Measurements from ENCODE around the gene LAMC1. TPM values are rescaled to one million over a fixed set of nuclear protein-coding genes. Genes with fewer than 3 reads are reported as not detected.
A peak's percentile ranks its signal among the peaks of the same experiment; 100 is the strongest.

LAMC1 gene
- 5.3 TPM for polyA plus RNA-seq (2012; ENCODE audit: low read depth, missing spikeins)

- TF ChIP-seq POLR2AphosphoS5 (IDR thresholded peaks at IDR 0.05; ENCODE audit: low read depth, low read length) (no peak), PAX5 (IDR thresholded peaks at IDR 0.05; ENCODE audit: insufficient read depth, low read length, severe bottlenecking) (no peak), POU2F2 (IDR thresholded peaks at IDR 0.05; ENCODE audit: low read depth, low read length) (no peak), TAF1 (IDR thresholded peaks at IDR 0.05; ENCODE audit: low read depth, low read length) (no peak), POLR2A (IDR thresholded peaks at IDR 0.05; ENCODE audit: low read depth, low read length) (no peak), SPI1 (IDR thresholded peaks at IDR 0.05; ENCODE audit: low read depth, low read length) (no peak)
- DNase-seq (ENCODE audit: insufficient read length, low spot score) (peak; percentile 60), FAIRE-seq (no peak)
These were observed at the start of gene LAMC1 for GRCh38 chr1:183023146-183023600. Gene LAMC1 (plus strand): TSS chr1:183023420. CDS start chr1:183023717, 297 bp downstream.

DNA sequence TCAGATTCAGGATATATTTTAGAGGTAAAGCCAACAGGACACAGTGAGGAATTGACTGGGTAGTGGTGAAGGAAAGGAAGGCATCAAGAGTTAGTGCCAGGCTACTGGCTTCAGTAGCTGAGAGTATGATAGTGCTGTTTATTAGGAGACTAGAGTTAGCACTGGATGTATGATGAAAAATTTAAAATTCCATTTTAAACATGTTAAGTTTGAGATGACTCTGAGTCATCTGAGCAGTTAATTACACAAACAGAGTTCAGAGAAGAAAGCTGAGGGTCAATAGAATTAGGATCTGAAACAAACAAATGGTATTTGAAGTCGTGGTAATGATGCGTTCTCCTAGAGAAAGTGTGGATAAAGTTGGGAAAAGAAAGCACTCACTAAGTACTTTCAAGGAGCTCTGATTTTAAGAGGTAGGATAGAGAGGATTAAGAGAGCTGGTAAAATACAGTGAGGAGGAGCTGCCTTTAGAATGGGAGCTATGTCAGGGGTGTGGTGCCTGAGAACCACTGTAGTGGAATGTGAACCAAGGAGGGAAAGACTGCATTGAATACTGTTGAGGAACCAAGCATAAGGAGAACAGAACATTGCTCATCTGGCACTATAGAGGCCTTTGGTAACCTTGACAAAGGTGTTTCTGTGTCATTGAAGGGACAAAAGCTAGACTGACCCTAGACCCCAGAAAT is 48.6 kb upstream of the LAMC1 start:
- no peak for DNase-seq (ENCODE audit: insufficient read length, low spot score)
- TF ChIP-seq POLR2AphosphoS5 (IDR thresholded peaks at IDR 0.05; ENCODE audit: low read depth, low read length) (no peak), POLR2A (IDR thresholded peaks at IDR 0.05; ENCODE audit: low read depth, low read length) (no peak), POU2F2 (IDR thresholded peaks at IDR 0.05; ENCODE audit: low read depth, low read length) (no peak)
- no peak for FAIRE-seq

GRCh38 chr1:182977480-182977879 is 45.7 kb upstream of the LAMC1 start:
- TF ChIP-seq POLR2AphosphoS5 (IDR thresholded peaks at IDR 0.05; ENCODE audit: low read depth, low read length) (no peak), PAX5 (IDR thresholded peaks at IDR 0.05; ENCODE audit: insufficient read depth, low read length, severe bottlenecking) (no peak), TAF1 (IDR thresholded peaks at IDR 0.05; ENCODE audit: low read depth, low read length) (no peak), POLR2A (IDR thresholded peaks at IDR 0.05; ENCODE audit: low read depth, low read length) (no peak), POU2F2 (IDR thresholded peaks at IDR 0.05; ENCODE audit: low read depth, low read length) (no peak), SPI1 (IDR thresholded peaks at IDR 0.05; ENCODE audit: low read depth, low read length) (no peak)
- FAIRE-seq (no peak), DNase-seq (ENCODE audit: insufficient read length, low spot score) (no peak)

- TF ChIP-seq TAF1 (IDR thresholded peaks at IDR 0.05; ENCODE audit: low read depth, low read length): no peak
- TF ChIP-seq SPI1 (IDR thresholded peaks at IDR 0.05; ENCODE audit: low read depth, low read length): no peak
- no peak for TF ChIP-seq POLR2A (IDR thresholded peaks at IDR 0.05; ENCODE audit: low read depth, low read length)
- no peak for TF ChIP-seq PAX5 (IDR thresholded peaks at IDR 0.05; ENCODE audit: insufficient read depth, low read length, severe bottlenecking)
- no peak for TF ChIP-seq POU2F2 (IDR thresholded peaks at IDR 0.05; ENCODE audit: low read depth, low read length)
- no peak for TF ChIP-seq POLR2AphosphoS5 (IDR thresholded peaks at IDR 0.05; ENCODE audit: low read depth, low read length)
- FAIRE-seq (no peak), DNase-seq (ENCODE audit: insufficient read length, low spot score) (no peak)
These were observed 44.9 kb upstream of the LAMC1 start for GRCh38 chr1:182978151-182978853.

DNA sequence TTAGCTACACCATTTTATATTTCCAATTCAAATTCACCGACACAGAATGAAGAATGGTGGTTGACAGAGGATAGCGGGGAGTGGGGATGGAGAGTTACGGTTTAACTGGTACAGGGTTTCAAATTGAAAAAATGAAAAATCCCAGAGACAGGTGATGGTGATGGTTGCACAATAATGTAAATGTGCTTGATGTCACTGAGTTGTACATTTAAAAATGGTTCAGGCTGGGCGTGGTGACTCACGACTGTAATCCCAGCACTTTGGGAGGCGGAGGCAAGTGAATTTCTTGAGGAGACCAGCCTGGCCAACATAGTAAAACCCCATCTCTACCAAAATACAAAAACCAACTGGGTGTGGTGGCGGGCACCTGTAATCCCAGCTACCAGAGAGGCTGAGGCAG is 39.1 kb upstream of the LAMC1 start:
- no peak for DNase-seq (ENCODE audit: insufficient read length, low spot score)
- FAIRE-seq: no peak
- no peak for TF ChIP-seq SPI1 (IDR thresholded peaks at IDR 0.05; ENCODE audit: low read depth, low read length)
- TF ChIP-seq PAX5 (IDR thresholded peaks at IDR 0.05; ENCODE audit: insufficient read depth, low read length, severe bottlenecking): no peak

DNA sequence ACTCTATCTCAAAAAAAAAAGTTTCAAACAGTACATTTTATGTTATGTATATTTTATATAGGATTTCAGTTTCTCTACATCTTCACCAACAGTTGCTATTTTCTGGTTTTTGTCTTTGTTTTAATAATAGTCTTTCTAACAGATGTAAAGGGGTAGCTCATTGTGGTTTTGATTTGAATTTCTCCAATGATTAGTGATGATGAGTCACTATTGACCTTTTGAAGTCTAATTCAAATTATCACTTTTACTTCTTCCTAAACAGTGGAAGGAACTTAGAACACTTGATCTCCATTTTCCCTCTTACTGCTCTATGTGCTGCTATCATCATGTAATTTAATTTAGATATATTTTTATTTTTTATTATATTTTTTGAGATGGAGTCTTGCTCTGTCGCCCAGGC is 38.6 kb upstream of the LAMC1 start:
- FAIRE-seq (no peak), DNase-seq (ENCODE audit: insufficient read length, low spot score) (no peak)
- no peak for TF ChIP-seq PAX5 (IDR thresholded peaks at IDR 0.05; ENCODE audit: insufficient read depth, low read length, severe bottlenecking)
- TF ChIP-seq TAF1 (IDR thresholded peaks at IDR 0.05; ENCODE audit: low read depth, low read length): no peak
- no peak for TF ChIP-seq POU2F2 (IDR thresholded peaks at IDR 0.05; ENCODE audit: low read depth, low read length)
- no peak for TF ChIP-seq SPI1 (IDR thresholded peaks at IDR 0.05; ENCODE audit: low read depth, low read length)
- no peak for TF ChIP-seq POLR2AphosphoS5 (IDR thresholded peaks at IDR 0.05; ENCODE audit: low read depth, low read length)
- no peak for TF ChIP-seq POLR2A (IDR thresholded peaks at IDR 0.05; ENCODE audit: low read depth, low read length)

DNA sequence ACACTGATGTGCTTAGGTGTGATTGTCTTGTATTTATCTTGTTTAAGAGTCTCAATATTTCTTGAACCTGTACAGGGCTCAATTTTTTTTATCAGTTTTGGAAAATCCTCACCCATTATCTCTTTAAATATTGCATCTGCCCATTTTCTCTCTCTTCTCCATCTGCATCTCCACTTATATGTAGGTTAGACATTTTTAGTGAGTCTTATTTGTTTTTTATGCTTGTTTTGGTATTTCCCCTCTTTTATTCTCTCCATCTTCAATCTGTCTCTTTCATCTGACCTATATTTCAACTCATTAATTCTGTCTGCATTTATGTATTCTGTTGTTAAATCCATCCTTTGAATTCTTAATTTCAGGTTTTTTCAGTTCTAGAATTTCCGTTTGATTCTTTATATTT is 37.3 kb upstream of the LAMC1 start:
- no peak for TF ChIP-seq PAX5 (IDR thresholded peaks at IDR 0.05; ENCODE audit: insufficient read depth, low read length, severe bottlenecking)
- TF ChIP-seq POLR2AphosphoS5 (IDR thresholded peaks at IDR 0.05; ENCODE audit: low read depth, low read length): no peak
- no peak for TF ChIP-seq POU2F2 (IDR thresholded peaks at IDR 0.05; ENCODE audit: low read depth, low read length)
- no peak for TF ChIP-seq SPI1 (IDR thresholded peaks at IDR 0.05; ENCODE audit: low read depth, low read length)
- no peak for TF ChIP-seq POLR2A (IDR thresholded peaks at IDR 0.05; ENCODE audit: low read depth, low read length)
- TF ChIP-seq TAF1 (IDR thresholded peaks at IDR 0.05; ENCODE audit: low read depth, low read length): no peak
- DNase-seq (ENCODE audit: insufficient read length, low spot score): no peak
- no peak for FAIRE-seq

DNA sequence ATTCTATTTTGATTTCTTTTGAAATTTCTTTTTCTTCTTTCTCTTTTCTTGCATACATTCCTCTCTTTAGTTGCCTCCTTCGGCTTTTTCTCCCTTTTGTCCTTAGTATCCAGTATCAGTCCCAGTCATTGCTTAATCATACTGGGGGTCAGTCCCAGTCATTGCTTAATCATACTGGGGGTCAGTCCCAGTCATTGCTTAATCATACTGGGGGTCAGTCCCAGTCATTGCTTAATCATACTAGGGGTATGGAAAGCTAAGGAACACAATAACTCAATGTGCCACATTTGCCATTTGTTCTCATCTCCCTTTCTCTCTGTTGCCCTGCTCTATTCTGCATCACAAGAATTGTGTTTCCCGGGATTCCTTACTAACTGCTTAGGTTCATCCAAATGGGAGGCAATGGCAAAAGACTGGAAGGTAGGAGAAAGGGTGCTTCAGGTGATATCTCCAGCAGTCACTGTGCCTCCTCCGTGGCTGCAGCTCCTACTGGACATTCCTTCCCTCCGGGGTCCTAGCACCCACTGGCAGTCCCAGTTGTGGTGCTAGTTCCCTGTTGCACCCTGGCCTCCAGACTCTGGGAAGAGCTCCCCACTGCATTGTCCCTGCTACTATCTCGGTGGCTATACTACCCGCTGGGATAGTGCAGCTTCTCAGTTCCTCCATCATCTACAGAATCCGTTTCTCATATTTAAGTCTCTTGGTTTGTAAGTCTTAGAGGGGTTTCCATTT is 32.6 kb upstream of the LAMC1 start:
- FAIRE-seq: no peak
- DNase-seq (ENCODE audit: insufficient read length, low spot score): no peak
- no peak for TF ChIP-seq POLR2A (IDR thresholded peaks at IDR 0.05; ENCODE audit: low read depth, low read length)
- TF ChIP-seq TAF1 (IDR thresholded peaks at IDR 0.05; ENCODE audit: low read depth, low read length): no peak
- no peak for TF ChIP-seq SPI1 (IDR thresholded peaks at IDR 0.05; ENCODE audit: low read depth, low read length)
- TF ChIP-seq PAX5 (IDR thresholded peaks at IDR 0.05; ENCODE audit: insufficient read depth, low read length, severe bottlenecking): no peak
- TF ChIP-seq POLR2AphosphoS5 (IDR thresholded peaks at IDR 0.05; ENCODE audit: low read depth, low read length): no peak
- TF ChIP-seq POU2F2 (IDR thresholded peaks at IDR 0.05; ENCODE audit: low read depth, low read length): no peak

- DNase-seq (ENCODE audit: insufficient read length, low spot score) (no peak), FAIRE-seq (no peak)
These were observed 29.5 kb upstream of the LAMC1 start for GRCh38 chr1:182993746-182994145.

More at GRCh38 chr1:182993746-182994145, 29.5 kb upstream of the LAMC1 start:
- TF ChIP-seq POU2F2 (IDR thresholded peaks at IDR 0.05; ENCODE audit: low read depth, low read length): no peak
- no peak for TF ChIP-seq PAX5 (IDR thresholded peaks at IDR 0.05; ENCODE audit: insufficient read depth, low read length, severe bottlenecking)
- TF ChIP-seq POLR2AphosphoS5 (IDR thresholded peaks at IDR 0.05; ENCODE audit: low read depth, low read length): no peak
- no peak for TF ChIP-seq POLR2A (IDR thresholded peaks at IDR 0.05; ENCODE audit: low read depth, low read length)
- no peak for TF ChIP-seq TAF1 (IDR thresholded peaks at IDR 0.05; ENCODE audit: low read depth, low read length)
- TF ChIP-seq SPI1 (IDR thresholded peaks at IDR 0.05; ENCODE audit: low read depth, low read length): no peak
